Measurements from ENCODE around the gene GARS1. TPM values are rescaled to one million over a fixed set of nuclear protein-coding genes. Genes with fewer than 3 reads are reported as not detected.

Gene GARS1
- total RNA-seq, 1 donor from 2014 or later = 154 TPM

- no peak for TF ChIP-seq CTCF (conservative IDR thresholded peaks at IDR 0.05; ENCODE audit: low read depth, low read length)
- no peak overlapping the region for H3K4me3 ChIP-seq (ENCODE audit: low read depth, low read length)
- DNase-seq (ENCODE audit: low read depth) = no peak
These were observed 41.5 kb upstream of the GARS1 start for GRCh38 chr7:30553141-30553540.

- TF ChIP-seq CTCF (conservative IDR thresholded peaks at IDR 0.05; ENCODE audit: low read depth, low read length) = no peak
- no peak overlapping the region for H3K4me3 ChIP-seq (ENCODE audit: low read depth, low read length)
- DNase-seq (ENCODE audit: low read depth) = no peak
These were observed 41.1 kb upstream of the GARS1 start for GRCh38 chr7:30553546-30553945.

GRCh38 chr7:30555525-30555924 is 39.2 kb upstream of the GARS1 start:
- no peak for DNase-seq (ENCODE audit: low read depth)
- no peak overlapping the region for H3K4me3 ChIP-seq (ENCODE audit: low read depth, low read length)
- TF ChIP-seq CTCF (conservative IDR thresholded peaks at IDR 0.05; ENCODE audit: low read depth, low read length) = no peak

- no peak for TF ChIP-seq CTCF (conservative IDR thresholded peaks at IDR 0.05; ENCODE audit: low read depth, low read length)
- DNase-seq (ENCODE audit: low read depth) = no peak
These were observed 37.8 kb upstream of the GARS1 start for GRCh38 chr7:30556840-30557239.

GRCh38 chr7:30557245-30557644 is 37.4 kb upstream of the GARS1 start:
- H3K4me3 ChIP-seq (ENCODE audit: low read depth, low read length) = no peak overlapping the region
- no peak for DNase-seq (ENCODE audit: low read depth)
- no peak for TF ChIP-seq CTCF (conservative IDR thresholded peaks at IDR 0.05; ENCODE audit: low read depth, low read length)

More at GRCh38 chr7:30556840-30557239, 37.8 kb upstream of the GARS1 start:
- H3K4me3 ChIP-seq (ENCODE audit: low read depth, low read length) = no peak overlapping the region

GRCh38 chr7:30559611-30560010 is 35.1 kb upstream of the GARS1 start:
- TF ChIP-seq CTCF (conservative IDR thresholded peaks at IDR 0.05; ENCODE audit: low read depth, low read length) = no peak
- no peak overlapping the region for H3K4me3 ChIP-seq (ENCODE audit: low read depth, low read length)
- DNase-seq (ENCODE audit: low read depth) = no peak

GRCh38 chr7:30561389-30561788 is 33.3 kb upstream of the GARS1 start:
- no peak overlapping the region for H3K4me3 ChIP-seq (ENCODE audit: low read depth, low read length)
- DNase-seq (ENCODE audit: low read depth) = no peak
- no peak for TF ChIP-seq CTCF (conservative IDR thresholded peaks at IDR 0.05; ENCODE audit: low read depth, low read length)
